ENCODE data around the gene CES5A.
"Not testable (repeated sequence)": the region's sequence is repeated elsewhere in the genome, so short reads cannot be mapped to it uniquely, and the experiment has no call there.

The CES5A gene, protein sequence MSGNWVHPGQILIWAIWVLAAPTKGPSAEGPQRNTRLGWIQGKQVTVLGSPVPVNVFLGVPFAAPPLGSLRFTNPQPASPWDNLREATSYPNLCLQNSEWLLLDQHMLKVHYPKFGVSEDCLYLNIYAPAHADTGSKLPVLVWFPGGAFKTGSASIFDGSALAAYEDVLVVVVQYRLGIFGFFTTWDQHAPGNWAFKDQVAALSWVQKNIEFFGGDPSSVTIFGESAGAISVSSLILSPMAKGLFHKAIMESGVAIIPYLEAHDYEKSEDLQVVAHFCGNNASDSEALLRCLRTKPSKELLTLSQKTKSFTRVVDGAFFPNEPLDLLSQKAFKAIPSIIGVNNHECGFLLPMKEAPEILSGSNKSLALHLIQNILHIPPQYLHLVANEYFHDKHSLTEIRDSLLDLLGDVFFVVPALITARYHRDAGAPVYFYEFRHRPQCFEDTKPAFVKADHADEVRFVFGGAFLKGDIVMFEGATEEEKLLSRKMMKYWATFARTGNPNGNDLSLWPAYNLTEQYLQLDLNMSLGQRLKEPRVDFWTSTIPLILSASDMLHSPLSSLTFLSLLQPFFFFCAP

GRCh38 chr16:55875273-55875672 is at the start of gene CES5A:
TSS of gene CES5A (minus strand) at chr16:55875373. CDS start at chr16:55875221, 152 bp downstream.
- no peak for DNase-seq

- DNase-seq = no peak
Observed at GRCh38 chr16:55922662-55923061, 47.5 kb upstream of the CES5A start.

DNA sequence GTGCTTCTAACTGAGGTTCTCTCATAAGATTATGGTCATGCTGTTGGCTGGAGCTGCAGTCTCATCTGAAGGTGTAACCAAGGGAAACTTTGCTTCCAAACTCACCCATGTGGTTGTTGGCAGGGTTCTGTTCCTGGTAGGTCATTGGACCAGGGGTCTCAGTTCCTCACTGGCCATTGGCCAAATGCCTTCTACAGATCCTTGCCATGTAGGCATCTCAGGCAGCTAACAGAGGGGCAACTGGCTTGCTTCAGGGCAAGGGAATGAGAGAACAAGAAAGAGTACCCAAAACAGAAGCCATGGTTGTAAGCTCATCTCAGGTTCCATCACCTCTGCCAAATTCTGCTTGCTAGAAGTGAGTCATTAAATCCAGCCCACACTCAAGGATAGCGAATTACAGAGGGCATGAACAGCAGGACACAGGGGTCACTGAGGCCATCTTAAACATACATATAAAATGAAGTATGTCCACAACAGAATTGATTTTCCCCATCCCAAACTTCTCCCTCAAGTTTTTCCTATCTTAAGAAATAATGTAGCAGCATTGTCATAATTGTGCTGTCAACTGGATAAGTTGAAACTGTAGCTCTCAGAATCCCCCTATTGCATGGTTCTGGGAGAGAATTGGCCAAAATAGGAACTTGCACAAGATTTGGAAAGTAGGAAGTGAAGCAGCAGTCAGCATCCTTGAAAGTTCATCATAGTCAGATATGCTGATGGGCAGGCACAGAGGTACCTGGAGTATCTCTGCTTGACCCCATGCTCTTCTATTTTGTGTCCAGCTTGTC is 42.4 kb upstream of the CES5A start:
- DNase-seq = no peak

DNA sequence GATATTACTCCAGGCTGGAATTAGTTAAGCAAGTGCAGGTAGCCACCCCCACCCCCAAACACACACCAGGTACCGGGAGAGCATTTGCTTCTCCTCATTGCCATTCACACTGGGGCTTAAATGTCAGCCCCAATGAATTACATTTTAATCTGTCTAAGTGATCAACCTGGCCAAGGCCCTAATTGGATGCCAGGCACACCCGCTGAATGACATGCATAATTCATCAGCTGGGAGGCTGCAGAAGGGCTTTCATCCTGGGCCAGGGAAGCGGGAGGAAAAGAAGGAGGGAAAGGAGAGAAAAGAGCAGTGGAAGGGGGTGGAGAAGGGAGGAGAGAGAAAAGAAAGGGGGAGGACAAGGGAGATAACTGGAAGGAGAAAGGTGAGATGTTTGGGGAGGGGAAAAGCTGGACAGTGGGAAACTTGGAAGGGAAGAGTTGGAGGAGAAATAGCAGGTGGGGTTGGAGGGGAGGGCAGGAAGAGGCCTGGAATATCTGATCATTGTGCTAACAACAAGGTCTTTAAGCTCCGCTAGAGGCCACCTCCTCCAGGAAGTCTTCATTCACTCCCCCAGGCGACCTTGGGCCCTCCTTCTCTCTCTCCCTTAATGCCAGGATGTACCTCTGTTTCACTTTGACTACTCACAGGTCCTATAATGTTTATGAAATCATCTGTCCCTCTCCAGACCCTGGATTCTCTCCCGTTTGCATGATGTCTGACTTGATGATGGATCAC is 40.1 kb upstream of the CES5A start:
- DNase-seq = peak in 14 of 58 donors; percentile 5 to 60 (median 20)

DNA sequence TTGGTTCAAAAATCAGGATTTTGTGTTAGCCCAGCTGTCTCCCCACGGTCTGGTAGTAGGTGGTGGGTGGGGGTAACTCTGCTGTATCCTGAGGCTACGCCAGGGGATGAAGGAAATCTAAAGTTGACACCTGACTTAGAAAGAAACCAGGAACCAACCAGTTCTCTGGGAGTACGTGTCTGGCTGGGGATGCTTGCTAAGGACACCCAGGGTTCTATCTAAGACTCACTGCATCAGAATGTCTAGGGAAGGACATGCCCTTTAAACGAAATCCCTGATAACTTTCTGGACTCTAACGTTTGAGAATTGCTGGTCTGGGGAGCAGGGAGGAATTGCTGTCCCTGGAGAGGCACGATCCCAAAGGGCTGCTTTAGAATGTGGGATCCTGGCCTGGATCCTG is 39.2 kb upstream of the CES5A start:
- no peak for DNase-seq

DNA sequence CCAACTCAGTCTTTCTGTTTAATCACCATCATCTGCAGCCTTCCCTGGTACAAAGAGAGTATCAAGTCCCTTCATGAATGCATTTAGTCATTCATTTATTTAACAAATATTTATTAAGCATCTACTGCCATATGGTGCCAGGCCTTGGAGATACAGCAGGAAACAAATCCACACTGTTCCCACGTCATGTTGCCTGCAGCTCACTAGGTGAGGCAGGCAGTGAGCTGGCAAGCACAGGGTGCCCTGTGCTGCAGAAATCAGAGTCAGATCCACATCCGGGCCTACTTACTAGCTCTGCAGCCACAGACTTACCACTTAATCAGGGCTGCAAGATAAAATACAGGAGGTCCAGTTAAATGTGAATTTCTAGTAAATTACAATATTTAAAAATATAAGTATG is 38.5 kb upstream of the CES5A start:
- DNase-seq = peak in 4 of 58 donors; percentile 16 to 54 (median 28)

GRCh38 chr16:55913121-55913520 is 37.9 kb upstream of the CES5A start:
- DNase-seq = not testable (repeated sequence)

- DNase-seq = peak in 53 of 58 donors; percentile 19 to 90 (median 64)
Observed at GRCh38 chr16:55912022-55912421, 36.8 kb upstream of the CES5A start.

- DNase-seq = no peak
Observed at GRCh38 chr16:55911616-55912015, 36.4 kb upstream of the CES5A start.

DNA sequence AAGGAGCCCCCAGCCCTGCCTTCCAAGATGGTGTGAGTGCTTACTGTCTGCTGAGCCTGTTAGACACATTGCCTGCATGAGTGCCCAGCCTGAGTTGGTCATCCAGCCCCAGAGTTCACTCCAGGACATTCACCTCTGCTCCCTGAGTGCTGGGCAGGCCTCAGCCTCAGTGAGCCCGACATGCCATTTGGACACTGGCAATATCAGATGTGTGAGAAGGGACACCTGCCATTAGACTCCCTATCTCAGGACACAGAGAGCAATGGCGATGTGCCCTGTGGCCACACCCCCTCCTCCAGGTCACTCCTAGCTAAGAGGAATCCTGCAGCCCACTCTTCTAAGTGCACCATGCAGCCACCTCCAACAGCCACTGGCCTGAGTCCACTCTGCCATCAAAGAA is 34.7 kb upstream of the CES5A start:
- DNase-seq = no peak

DNA sequence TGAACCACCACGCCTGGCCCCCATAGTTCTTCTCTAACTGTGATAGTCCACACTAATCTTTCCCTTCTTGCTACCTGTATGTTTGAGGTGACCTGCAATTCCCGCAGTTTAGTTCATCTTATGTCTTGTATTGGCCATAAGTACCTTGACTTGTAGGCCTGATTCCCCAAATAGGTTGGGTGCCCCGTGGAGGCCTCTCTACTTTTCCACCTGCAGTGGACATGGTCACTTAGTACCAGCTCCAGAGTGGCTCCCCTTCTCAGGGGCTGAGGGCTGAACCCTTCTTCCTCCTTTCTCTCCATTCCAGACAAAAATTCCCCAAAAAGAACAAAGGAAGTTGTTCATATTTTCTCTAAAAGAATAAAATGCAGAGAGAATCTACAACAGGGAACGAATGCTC is 33.5 kb upstream of the CES5A start:
- DNase-seq = no peak

- DNase-seq = no peak
Observed at GRCh38 chr16:55907661-55908060, 32.5 kb upstream of the CES5A start.

- no peak for DNase-seq
Observed at GRCh38 chr16:55906123-55906522, 30.9 kb upstream of the CES5A start.

DNA sequence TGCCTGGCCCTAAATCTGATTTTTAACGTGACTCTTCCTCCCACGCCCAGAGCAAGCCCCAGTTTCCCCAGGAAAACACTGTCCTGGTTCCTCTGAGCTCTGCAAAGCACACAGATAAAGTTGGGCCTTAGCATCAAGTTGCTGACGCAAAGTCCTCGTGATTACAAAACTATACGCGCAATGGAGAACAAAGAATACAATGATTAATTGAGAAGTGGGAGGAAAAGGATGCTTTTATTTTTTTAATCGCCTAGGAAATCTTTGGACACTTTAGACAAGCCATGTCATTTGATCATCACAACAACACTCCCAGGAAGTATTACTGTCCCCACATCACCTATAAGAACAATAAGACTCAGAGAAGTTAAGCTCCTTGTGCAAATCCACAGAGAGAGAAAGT is 30.5 kb upstream of the CES5A start:
- DNase-seq = no peak

DNA sequence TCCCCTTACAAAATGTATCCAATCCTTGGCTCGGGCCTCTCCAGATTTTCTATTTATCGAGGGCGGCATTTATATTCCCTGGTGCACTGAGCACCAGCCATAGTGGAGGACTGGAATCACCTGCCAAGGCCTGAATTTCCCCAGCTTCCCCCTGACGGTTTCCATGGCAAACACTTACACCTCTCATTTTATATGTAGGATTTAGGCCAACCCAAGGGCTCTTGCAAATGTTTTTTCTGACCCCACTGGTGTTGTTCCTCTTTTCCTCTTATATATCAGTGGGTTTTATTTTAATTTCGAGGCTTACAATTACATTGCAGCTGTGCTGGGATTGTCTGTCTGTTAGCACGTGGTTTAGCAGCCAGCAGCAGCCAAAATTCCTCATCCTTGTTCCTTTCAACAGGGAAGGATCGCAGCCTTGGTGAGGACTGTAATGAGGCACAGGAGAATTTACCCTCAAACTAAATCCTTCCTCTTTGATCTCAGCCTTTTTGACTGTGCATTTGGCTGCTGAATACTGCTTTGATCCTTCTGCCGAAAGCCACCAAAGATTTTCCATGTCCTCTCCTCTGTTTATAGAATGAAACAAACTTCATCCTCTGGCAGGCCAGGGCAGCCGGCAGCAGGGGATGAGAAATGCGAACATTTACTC is 26.5 kb upstream of the CES5A start:
- peak in 4 of 58 donors; percentile 15 to 46 (median 20) for DNase-seq

DNA sequence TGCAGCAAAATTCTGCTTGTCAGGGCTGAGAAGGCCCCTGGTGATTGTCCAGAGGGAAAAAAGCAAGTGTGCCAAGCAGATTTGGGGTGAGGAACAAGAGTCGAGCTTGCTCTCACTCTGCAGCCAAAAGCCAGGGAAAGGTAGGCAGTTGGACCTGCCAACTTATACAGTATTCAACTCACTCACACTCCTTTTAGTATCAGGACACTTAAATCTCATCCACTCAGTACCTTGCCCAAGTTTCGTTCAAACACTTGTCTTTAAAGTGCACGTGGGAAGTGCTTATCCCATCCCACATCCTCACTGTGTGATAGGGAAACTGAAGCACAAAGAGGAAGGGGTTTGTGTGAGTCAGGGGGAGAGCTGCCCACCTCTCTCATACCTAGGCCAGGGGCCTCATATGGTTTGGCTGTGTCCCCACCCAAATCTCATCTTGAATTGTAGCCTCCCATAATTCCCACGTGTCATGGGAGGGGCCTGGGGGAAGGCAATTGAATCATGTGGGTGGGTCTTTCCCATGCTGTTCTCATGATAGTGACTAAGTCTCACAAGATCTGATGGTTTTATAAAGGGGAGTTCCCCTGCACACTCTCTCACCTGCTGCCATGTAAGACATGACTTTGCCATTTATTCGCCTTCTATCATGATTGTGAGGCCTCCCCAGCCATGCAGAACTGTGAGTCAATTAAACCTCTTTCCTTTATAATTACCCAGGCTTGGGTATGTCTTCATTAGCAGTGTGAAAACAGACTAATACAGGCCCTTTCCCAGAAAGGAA is 25.6 kb upstream of the CES5A start:
- no peak for DNase-seq

DNA sequence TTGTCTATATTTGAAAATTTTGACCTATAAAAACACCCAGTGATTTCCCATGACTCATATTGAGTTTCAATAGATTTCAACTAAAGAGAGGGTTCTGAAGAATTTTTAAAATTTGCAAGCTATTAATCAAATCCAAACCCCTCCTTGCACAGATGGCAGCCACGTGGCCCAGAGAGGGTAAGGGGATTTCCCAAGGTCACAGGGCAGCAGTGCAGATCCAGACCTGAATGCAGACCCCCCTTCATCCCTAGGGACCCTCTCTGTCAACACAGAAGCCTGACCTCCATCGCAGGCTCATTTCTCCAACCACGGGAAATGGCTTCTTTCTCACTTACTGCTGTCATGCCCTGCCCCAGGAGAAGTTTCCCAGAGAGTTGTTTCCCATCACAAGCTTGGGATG is 24.7 kb upstream of the CES5A start:
- no peak for DNase-seq

DNA sequence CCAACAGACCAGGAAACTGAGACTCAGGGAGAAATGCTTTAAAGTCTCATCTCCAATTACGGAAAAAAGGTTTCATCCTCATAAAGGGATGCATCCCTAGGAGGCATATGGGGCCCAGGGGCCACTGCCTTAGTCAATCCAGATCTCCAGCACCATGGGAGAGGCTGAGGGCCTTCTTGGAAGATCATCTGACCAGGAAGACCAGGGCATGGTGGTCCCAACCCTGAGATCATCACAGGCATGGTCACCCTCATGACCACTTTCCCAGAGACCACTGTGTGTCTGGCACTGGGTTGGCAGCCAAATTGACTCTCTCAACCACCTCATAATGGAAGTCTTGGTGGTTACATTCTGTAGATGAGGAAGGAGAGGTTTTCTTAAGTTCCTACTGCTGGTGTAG is 23.4 kb upstream of the CES5A start:
- DNase-seq = no peak

- no peak for DNase-seq
Observed at GRCh38 chr16:55892821-55893220, 17.6 kb upstream of the CES5A start.

DNA sequence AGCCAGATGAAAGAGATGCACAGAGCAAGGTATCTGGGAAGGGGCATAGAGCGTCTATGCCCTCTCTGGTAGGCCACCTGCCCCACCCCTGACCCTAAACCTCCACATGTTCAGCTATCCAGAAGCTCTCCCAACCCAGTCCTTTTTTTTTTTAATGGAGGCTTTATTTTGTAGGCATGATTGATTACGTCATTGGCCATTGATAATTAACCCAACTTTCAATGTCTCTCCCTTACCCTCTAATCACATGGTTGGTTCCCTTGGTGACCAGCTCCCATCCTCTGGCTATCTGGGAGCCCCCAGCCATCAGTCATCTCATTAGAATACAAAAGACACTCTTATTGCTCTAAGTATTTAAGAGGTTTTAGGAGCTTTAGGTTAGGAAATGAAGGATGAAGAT is 14.3 kb upstream of the CES5A start:
- DNase-seq = no peak
